Measurements from ENCODE around the gene MIER2.

MIER2 gene

GRCh38 chr19:307793-308420, 36.7 kb downstream of the MIER2 start:
- H3K27me3 ChIP-seq (ENCODE audit: insufficient read depth, low read depth, severe bottlenecking): no peaks in the 10 kb centered on the region
- H3K36me3 ChIP-seq: peaks cover 49% of the 10 kb centered on the region
- no peak overlapping the region for H3K4me3 ChIP-seq (ENCODE audit: low read depth, low read length)
- no peak for DNase-seq
- TF ChIP-seq, protein P1, sequence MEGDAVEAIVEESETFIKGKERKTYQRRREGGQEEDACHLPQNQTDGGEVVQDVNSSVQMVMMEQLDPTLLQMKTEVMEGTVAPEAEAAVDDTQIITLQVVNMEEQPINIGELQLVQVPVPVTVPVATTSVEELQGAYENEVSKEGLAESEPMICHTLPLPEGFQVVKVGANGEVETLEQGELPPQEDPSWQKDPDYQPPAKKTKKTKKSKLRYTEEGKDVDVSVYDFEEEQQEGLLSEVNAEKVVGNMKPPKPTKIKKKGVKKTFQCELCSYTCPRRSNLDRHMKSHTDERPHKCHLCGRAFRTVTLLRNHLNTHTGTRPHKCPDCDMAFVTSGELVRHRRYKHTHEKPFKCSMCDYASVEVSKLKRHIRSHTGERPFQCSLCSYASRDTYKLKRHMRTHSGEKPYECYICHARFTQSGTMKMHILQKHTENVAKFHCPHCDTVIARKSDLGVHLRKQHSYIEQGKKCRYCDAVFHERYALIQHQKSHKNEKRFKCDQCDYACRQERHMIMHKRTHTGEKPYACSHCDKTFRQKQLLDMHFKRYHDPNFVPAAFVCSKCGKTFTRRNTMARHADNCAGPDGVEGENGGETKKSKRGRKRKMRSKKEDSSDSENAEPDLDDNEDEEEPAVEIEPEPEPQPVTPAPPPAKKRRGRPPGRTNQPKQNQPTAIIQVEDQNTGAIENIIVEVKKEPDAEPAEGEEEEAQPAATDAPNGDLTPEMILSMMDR (IDR thresholded peaks at IDR 0.05; ENCODE audit: low read depth, low read length): no peak
- no peak overlapping the region for H3K27ac ChIP-seq
- no peaks in the 10 kb centered on the region for H3K9me3 ChIP-seq (ENCODE audit: severe bottlenecking)

- TF ChIP-seq, protein P1 (IDR thresholded peaks at IDR 0.05; ENCODE audit: low read depth, low read length): no peak
- Histone ChIP-seq H3K27me3 (ENCODE audit: insufficient read depth, low read depth, severe bottlenecking) (no peaks in the 10 kb centered on the region), H3K27ac (no peak overlapping the region), H3K36me3 (peaks cover 49% of the 10 kb centered on the region), H3K4me3 (ENCODE audit: low read depth, low read length) (no peak overlapping the region), H3K9me3 (ENCODE audit: severe bottlenecking) (no peaks in the 10 kb centered on the region)
- DNase-seq: no peak
Measured at GRCh38 chr19:307111-307531, 37.5 kb downstream of the MIER2 start.

- no peaks in the 10 kb centered on the region for H3K27me3 ChIP-seq (ENCODE audit: insufficient read depth, low read depth, severe bottlenecking)
- DNase-seq: no peak
- H3K36me3 ChIP-seq: peaks cover 46% of the 10 kb centered on the region
Measured at GRCh38 chr19:306151-306900, 38.3 kb downstream of the MIER2 start.

GRCh38 chr19:305240-306150, 39.1 kb downstream of the MIER2 start:
- no peak for DNase-seq
- no peak overlapping the region for H3K27ac ChIP-seq
- no peaks in the 10 kb centered on the region for H3K9me3 ChIP-seq (ENCODE audit: severe bottlenecking)
- TF ChIP-seq, protein P1 (IDR thresholded peaks at IDR 0.05; ENCODE audit: low read depth, low read length): no peak
- no peaks in the 10 kb centered on the region for H3K27me3 ChIP-seq (ENCODE audit: insufficient read depth, low read depth, severe bottlenecking)
- no peak overlapping the region for H3K4me3 ChIP-seq (ENCODE audit: low read depth, low read length)
- peaks cover 38% of the 10 kb centered on the region for H3K36me3 ChIP-seq

More at GRCh38 chr19:306151-306900, 38.3 kb downstream of the MIER2 start:
- Histone ChIP-seq H3K27ac (no peak overlapping the region), H3K4me3 (ENCODE audit: low read depth, low read length) (no peak overlapping the region), H3K9me3 (ENCODE audit: severe bottlenecking) (no peaks in the 10 kb centered on the region)
- TF ChIP-seq, protein P1 (IDR thresholded peaks at IDR 0.05; ENCODE audit: low read depth, low read length): no peak

GRCh38 chr19:296476-297225, 47.9 kb downstream of the MIER2 start:
- TF ChIP-seq, protein P1 (IDR thresholded peaks at IDR 0.05; ENCODE audit: low read depth, low read length): no peak
- no peak overlapping the region for H3K27ac ChIP-seq
- H3K9me3 ChIP-seq (ENCODE audit: severe bottlenecking): no peaks in the 10 kb centered on the region
- no peak for DNase-seq
- no peak overlapping the region for H3K4me3 ChIP-seq (ENCODE audit: low read depth, low read length)
- no peaks in the 10 kb centered on the region for H3K36me3 ChIP-seq
- H3K27me3 ChIP-seq (ENCODE audit: insufficient read depth, low read depth, severe bottlenecking): peaks cover 5% of the 10 kb centered on the region

All from WERI-Rb-1 (cell line).